Epithelial cell of proximal tubule (primary cell): ENCODE data around the gene PPP2R5E. TPM values are rescaled to one million over a fixed set of nuclear protein-coding genes. Genes with fewer than 3 reads are reported as not detected.

ENCODE experiments used
- DNase-seq: peaks from one replicate; pipeline ENCODE4 v3.0.0-alpha.2; 2011; ENCODE audit warnings: low read depth
- H3K4me3 ChIP-seq: 2 replicates; pipeline ENCODE4 v1.5.1; 2011; ENCODE audit warnings: low read depth, mild to moderate bottlenecking, low read length
- CTCF ChIP-seq: conservative IDR thresholded peaks from 2 replicates; pipeline ENCODE4 v1.5.1; 2012; ENCODE audit warnings: low read depth, mild to moderate bottlenecking, low read length
- total RNA-seq: library from RNA; depleted of rRNA; stranded (reverse); fragments of >200 nt; gene quantifications from 2 replicates; pipeline ENCODE4 v1.2.3, GENCODE V29; 2015

PPP2R5E gene
- total RNA-seq, 1 donor from 2014 or later, result 13.3 TPM

GRCh38 chr14:63487724-63488123, 55.5 kb downstream of the PPP2R5E start:
- no peak for DNase-seq
- no peak overlapping the region for H3K4me3 ChIP-seq
- TF ChIP-seq CTCF, result no peak

- no peak for TF ChIP-seq CTCF
- H3K4me3 ChIP-seq, result no peak overlapping the region
- DNase-seq, result no peak
Measured at GRCh38 chr14:63486738-63487137, 56.4 kb downstream of the PPP2R5E start.

- DNase-seq, result no peak
- no peak for TF ChIP-seq CTCF
- no peak overlapping the region for H3K4me3 ChIP-seq
Measured at GRCh38 chr14:63483315-63483714, 59.9 kb downstream of the PPP2R5E start.

GRCh38 chr14:63480599-63480998, 62.6 kb downstream of the PPP2R5E start:
- no peak for DNase-seq
- TF ChIP-seq CTCF, result no peak
- H3K4me3 ChIP-seq, result no peak overlapping the region

GRCh38 chr14:63478437-63478852, 64.7 kb downstream of the PPP2R5E start:
- H3K4me3 ChIP-seq, result no peak overlapping the region
- no peak for TF ChIP-seq CTCF
- DNase-seq, result no peak

- H3K4me3 ChIP-seq, result no peak overlapping the region
- no peak for DNase-seq
- no peak for TF ChIP-seq CTCF
Measured at GRCh38 chr14:63478010-63478409, 65.2 kb downstream of the PPP2R5E start.

GRCh38 chr14:63477556-63477955, 65.6 kb downstream of the PPP2R5E start:
- H3K4me3 ChIP-seq, result no peak overlapping the region
- DNase-seq, result no peak
- no peak for TF ChIP-seq CTCF
